GM19395 (cell line): ENCODE data around the gene GRIP2.

Source experiments
- ATAC-seq: cut with Tn5 transposase; IDR thresholded peaks from one replicate; pipeline ENCODE4 v1.9.1; 2021; ENCODE audit warnings: mild to moderate bottlenecking, moderate library complexity; ENCODE audit not compliant: unreplicated experiment

The GRIP2 gene

DNA sequence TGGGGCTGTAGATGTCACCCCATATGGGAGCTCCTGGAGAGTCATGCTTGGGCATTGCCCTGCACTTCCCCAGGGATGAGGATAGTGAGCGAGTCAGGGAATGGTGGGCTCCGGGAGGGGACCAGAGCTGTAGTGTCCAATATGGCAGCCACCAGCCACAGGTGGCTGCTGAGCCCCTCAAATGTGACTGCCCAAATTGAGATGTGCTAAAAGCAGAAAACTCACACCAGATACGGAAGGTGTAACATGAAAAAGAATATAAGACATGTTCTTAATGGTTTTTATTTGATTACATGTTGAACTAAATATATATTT, 31.7 kb downstream of the GRIP2 start:
- ATAC-seq: no peak

DNA sequence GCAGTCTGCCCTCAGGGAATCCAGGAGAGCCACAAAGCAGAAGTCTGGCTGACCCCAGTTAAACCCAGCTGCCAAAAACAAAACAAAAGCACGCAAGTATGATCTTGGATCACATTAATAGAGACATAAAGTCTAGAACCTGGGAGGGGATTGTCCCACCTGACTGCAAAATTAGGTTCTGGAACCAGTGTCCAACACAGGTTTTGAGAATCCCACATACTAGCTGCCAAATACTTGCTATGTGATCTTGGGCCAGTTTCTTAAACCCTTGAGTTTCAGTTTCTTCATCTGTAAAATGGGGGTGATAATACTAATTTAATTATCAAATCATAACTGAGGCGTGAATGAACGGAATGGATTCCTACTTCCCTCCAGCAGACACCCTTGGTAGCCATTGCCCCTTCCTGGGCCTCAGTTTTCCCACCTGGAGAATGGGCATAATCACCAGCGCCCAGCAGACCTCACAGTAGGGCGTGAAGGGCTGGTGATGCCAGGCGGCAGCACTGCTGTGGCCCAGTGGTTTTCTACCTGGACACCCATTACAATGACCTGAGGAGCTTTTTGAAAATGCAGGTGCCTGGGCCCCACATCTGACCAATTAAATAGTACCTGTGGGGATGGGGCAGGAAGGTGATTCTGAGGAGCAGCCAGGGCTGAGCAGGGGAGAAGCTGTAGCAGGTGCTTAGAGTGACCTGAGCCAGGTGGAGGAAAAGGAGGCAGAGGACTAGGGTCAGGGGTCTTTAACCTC, 32.2 kb downstream of the GRIP2 start:
- ATAC-seq: no peak

DNA sequence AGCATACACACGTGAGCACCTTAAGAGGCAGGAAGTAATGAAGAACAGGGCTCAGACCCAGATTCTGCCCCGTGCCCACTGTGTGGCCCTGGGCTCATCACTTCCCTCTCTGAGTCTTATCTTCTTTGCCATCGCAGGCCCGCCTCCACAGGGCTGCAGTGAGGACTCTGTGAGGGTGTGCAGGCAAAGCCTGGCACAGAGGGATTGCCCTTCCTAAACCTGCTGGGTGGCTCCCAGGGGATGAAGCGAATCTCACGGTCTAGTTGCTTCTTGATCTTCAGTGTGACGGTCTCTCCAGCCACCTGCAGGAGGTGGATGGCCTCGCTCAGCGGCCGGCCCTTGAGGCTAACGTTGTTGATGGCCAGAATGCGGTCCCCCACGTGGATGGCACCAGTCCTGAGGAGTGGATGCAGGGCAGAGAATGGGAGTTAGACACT, 32.8 kb downstream of the GRIP2 start:
- no peak for ATAC-seq

DNA sequence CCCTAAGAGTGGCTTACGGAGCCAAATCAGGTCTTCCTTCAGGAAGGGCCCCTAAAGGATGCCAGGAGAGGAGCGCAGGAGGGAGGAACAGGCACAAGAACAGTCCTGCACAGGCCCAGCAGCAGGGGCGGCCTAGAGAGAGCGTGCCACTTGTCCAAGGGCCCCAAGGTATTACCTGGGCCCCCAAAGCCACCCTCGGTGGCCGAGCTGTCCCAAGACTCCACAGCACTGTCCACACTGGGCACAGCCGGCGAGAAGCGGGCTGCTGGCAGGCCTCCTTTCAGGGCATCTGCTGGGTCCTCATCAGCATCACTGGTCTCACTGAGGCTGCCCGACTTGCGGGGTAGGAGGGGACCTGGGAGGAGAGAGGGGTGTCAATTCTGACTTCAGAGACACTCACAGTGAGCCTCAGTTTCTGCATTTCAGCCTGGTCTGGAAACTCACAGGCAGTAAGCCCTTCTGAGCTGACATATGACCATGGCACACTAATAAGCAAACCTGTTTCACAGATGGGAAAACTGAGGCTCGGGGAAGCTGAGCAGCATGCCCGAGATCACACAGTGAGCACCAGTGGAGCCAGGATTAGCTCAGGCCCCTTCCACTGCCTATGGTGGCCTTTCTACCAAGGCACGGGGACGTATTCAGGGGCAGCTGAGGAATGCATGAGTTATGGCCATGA, 33.4 kb downstream of the GRIP2 start:
- no peak for ATAC-seq

DNA sequence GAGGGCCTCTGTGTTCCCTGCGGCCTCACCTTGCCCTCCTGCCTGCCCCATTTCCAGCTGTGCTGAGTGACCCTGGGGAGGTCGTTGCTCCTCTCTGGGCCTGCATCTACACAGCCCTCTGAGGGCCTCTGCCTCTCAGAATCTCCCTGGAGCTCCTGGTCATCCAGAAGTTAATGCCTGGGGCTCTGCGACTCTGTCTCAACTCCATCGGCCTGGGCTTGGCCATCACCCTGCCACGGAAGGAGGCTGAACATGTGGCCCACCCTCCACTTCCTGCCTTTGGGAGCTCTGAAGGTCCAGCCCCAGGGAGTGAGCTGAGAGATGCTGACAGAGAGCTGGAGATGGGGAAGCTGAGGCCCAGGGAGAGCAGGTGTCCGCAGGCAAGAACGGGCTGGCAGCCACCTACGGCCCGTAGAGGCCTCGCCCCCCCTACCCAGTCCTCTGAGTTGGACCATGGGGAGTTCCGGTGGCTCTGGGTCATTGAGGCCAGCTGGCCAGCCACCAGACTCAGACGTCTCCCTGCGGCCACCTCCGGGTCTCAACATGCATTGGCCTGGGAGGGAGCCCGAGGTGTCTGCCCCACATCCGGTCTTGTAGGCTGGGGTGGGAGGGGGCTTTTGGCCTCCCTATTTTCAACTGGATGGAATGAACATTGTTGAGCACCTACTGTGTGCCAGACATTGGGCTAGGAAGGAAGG, 34.2 kb downstream of the GRIP2 start:
- no peak for ATAC-seq

DNA sequence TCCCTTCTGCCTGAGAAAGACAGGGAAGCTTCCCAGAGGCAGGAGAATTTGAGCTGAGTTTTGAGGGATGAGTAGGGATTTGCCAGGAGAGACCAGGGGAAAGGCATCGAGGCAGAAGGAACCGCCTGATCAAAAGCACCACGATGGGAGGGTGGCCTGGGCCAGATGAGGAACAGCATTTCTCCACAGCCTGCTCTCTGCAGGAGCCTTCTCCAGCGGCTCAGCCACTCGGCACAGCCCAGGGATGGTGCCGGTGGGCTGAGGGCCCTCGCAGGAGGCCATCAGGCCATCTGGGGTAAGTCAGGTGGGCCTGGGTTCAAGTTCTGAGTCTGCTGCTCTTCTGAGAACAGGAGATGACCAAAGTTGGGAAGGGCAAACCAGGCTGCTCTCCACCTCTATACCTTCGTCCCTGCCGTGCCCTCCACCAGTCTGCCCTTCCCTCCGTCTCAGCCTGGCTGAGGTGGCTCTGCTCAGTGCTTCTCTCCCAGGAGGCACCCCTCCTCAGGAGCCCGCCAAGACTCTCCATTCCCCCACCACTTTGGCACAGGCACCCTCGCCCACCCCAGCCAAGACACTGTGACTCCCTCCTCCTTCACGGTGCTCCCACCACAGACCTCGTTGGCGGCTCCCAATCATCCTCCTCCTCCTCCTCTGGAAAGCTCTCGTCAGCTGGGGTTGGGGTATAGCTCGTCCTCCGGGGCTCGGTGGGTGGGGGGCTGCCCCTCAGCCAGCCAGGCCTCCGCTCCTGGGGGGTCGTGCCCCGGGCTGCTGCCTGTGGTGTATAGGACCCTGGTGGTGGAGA, 34.9 kb downstream of the GRIP2 start:
- no peak for ATAC-seq

DNA sequence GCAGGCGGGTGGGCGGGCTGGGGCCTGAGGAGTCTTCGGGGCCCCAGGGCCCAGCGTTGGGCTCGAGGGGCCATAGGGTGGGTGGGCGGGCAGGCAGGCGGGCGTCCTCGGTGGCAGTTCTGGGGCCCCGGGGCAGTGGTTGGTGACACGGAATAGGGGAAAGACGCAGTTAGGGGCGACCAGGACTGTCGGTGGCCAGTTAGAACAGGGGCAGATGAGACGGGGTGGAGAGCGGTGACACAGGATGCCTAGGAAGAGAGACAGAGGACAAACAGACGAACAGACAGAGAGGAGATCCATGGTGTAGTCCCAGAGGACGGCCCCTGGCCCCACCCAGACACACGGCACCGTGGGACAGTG, 36.5 kb downstream of the GRIP2 start:
- ATAC-seq: no peak

DNA sequence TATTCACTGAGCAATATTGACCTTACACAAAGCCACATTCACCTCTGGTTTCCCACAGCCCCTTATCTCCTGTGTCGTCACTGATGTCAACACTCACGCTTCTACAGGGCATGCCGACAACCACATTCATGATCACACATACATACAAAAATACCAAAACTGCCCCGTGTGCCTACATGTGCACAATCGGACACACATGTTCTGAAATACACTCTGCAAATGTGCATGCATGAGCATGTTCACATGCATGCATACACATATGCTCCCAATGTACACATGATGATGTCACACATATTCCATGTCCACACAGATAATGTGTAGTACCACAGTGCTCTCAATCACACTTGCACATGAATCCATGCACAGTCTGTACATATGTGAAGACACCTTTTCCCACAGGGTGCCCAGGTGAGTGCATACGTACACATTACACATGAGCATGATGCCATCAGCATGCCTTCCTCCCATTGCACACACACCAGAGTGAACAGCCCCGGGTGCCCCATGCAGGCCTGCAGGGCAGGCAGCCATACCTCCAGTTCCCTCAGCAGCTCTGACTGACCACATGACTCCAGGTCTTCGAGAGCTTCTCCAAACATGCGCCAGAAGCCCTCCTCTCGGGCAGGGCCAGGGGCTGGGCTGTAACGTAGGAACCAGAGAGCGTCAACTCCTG, 37.0 kb downstream of the GRIP2 start:
- no peak for ATAC-seq

DNA sequence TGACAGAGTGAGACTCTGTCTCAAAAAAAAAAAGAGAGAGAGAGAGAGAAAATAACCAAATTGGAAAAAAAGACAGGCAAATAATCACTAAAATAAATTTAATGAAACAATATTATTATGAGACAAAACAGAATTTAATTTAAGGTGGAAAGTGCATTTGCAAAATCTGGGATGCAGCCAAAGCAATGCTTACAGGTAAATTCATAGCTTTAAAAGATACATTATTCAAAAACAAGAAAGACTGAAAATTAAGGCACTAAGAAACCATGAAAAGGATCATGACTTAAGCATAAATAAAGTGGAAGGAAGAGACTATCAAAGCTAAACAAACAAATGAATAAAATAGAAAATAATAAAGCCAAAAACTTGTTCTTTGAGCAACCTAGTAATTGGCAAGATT, 37.7 kb downstream of the GRIP2 start:
- no peak for ATAC-seq

DNA sequence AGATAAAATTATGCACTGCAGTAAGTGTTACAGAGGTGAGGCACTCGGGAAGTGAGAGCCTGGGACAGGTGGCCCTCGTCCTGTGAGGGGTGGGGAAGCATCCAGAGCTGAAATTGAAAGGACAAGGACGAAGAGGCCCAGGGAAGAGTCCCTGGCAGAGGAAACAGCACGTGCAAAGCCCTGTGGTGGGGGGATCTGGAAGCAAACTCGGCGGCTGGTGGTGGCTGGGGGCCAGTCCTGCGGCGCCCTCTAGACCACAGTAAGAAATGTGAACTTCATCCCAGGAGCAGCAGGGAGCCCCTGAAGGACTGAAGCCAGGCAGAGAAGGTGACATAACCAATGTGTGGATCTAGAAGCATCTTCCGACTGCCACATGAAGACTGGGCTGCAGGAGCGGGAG, 42.8 kb downstream of the GRIP2 start:
- no peak for ATAC-seq

DNA sequence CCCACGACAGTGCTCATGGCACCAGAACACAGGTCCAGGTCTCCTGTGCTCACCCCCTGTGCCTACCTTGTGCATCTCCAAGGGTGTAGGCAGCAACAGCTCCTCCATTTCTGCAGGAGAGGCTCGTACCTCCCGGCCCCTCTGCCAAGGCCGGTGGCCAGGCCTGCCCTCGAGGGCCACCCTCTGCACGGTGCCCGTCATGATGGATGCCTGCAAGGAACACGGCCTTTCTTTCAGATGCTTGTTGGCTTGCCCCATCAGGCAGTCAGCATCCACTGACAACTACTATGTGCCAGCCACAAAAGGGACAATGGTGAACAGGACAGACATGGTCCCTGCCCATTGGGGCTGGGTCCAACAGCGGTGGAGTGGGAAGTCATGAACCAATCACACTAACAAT, 43.8 kb downstream of the GRIP2 start:
- no peak for ATAC-seq

DNA sequence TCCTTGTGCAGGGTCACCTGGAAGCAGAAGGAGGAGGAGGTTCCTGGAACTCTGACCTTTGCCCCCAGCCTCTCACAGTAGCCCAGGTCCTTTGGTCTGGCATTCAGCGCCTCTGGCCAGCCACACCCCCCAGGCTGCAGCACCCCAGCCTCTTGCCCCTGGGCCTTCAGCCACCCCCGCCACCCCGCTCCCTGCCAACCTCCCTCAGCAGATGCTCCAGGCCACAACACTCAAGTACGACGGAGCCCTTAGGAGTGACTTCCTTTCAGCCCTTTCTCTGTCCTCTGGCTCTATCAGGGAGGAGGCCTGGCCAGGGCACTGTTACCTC, 45.2 kb downstream of the GRIP2 start:
- ATAC-seq: no peak

DNA sequence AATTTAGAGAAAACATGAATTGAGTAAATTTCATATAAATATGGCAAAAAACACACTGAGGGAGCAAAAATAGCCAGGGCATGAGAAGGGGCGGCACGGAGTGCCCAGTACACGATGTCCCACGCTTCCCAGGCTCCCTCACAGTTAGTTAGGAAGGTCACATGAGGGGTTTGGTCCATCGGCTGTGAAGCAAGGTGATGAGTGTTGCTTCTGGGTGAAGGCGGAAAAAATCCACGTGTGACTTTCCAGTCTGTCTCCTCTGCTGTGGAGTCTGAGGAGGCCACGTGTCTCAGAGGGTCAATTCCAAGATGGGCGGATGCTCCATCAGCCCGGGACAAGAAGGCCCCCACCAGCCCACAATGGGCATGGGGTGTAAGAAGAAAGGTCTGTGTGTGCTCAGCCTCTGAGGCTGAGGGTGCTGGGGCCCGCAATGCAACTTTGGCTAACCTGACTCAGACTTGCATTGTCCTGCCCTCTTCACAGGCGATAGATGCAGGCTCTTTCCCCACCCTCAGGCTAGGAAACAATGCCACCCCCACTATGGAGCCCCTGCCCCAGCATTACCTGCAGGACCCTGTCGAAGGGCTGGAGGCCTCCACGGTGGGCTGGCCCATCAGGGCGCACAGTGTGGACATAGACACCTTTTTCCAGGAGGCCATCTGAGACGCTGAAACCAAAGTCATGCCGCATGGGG, 45.7 kb downstream of the GRIP2 start:
- no peak for ATAC-seq

DNA sequence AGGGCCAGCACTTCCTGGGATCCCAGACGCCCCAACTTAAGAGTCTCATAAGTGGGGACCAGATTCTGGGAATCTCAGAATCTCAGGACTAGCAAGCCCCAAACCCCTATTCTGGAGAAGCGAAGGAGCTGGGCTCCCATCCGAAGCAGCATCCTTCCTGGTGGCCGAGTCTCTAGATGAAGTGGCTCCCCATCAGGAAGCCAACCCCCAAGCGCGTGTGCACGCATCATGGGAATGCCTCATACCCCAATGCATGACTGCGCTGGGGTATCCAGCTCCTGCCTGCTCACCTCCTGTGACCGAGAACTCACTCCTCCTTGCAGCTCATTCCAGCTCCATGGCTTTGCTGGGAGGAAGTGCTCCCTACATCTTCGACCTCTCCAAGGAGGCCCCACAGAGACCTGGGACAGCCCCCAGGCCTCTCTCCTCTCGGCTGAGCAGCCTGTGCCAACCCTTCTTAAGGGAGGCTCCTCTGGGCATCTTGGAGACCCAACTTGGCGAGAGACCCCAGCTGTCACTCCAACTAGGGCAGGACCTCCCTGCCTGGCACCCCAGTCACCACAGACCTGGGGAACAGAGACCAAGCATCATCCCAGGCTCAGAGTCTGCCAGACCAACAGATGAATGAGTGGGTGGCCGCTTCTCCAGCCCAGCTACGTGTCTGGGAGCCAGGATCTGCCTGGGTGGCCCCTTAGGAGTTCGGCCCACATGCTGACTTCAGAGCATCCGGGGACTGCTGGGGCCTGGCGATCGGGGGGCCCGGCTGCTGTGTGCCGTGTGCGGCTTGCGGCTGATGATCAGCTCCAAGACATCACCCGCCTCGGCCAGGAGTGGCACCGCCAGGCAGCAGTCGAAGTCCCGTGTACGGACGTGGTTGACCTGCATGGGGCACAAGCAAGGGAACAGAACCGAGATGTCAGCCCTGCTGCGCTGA, 46.9 kb downstream of the GRIP2 start:
- no peak for ATAC-seq

DNA sequence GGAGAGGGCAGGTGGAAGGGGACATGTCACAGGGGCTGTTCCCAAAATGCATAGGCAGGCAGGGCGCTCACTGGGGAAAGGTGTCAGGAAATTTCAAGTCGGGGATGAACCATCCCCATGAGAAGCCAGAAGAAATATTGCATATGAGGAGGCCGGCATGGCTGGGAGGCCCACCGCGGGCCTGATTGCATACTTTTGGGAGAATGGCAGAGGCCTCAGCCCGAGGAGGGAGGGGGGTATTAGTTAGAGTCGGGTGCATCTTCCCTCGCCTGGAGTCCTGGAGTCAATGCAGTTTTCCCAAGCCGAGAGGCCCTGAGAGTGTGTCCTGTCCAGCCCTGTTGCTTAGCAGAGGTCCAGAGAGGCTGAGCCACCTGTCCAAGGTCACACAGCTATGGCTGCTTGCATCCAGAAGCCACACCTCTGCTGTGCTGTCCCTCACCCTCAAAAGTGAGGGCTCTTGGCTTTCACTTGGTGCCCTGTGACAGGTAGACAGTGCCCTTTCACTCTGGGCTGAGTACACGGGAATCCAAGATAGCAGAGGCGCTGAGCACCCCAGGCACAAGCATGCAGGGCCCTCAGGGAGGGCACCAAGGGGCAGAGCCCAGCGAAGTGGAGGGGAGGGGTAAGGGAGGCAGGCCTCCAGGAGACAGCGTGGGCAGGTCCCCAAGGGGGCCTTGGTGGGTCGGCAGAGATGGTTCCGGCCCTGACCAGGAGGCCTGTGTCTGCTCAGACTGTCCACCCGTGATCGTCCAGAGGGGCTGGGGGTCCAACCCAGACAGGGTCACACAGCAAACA, 48.5 kb downstream of the GRIP2 start:
- no peak for ATAC-seq

DNA sequence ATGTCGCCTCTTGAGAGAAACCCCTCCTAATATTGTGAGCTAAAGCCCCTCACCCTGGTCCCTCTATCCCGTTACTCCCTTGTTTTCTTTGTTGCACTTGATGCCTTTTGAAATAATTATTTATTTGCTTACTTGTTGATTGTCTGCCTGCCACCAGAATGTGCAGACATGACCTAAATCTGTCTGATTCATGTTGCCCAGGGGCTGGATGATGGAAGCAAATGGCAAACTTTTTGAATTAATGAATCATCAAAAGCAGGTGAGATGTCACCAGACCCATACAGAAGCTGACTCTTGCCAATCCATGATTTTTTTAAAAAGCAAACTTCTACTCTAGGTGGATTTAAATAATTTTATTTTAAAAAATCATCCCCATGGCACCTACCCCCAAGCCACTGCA, 49.3 kb downstream of the GRIP2 start:
- no peak for ATAC-seq

DNA sequence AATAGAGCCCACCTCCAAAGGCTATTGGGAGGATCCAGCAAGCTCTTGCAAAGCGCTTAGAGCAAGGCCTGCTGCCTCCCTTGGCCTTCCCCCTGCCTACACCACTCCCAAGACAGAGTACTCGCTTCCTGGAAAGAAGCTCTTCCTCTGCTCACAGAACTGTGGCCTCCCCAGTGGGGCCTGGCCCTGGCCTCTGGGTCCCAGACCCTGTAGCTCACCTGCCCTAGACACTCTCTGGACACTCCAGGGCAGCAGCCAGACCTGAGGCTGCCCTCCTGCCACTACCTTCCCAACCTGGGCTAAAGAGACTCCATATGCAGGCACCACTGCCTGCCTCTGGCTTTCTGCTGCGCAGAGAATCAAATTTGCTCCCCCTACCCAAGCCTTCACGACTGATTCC, 49.9 kb downstream of the GRIP2 start:
- no peak for ATAC-seq

DNA sequence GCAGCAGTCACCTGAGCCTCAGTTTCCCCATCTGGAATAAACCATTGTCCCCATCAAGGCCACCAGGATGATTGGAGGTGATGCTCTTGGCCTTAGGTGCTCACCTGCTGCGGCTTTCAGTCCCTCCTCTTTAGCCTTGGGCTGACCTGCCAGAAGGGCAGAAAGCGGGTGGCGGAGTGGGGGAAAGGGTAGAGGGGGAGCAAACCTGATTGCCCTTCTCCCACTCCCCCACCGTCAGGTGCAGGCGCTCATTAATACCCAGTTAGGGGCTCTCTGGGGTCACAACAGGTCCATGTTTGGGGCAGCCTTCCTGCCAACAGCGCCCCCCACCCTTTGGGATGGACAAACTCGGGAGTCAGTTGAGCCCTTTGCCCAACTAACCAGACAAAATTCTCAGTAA, 50.5 kb downstream of the GRIP2 start:
- no peak for ATAC-seq
